Measurements from ENCODE around the gene C1QL3. TPM values are rescaled to one million over a fixed set of nuclear protein-coding genes. Genes with fewer than 3 reads are reported as not detected.

C1QL3 gene
- total and polyA plus RNA-seq, 5 donors = 0.09 to 0.38 (median 0.23) TPM; not detected in 1

DNA sequence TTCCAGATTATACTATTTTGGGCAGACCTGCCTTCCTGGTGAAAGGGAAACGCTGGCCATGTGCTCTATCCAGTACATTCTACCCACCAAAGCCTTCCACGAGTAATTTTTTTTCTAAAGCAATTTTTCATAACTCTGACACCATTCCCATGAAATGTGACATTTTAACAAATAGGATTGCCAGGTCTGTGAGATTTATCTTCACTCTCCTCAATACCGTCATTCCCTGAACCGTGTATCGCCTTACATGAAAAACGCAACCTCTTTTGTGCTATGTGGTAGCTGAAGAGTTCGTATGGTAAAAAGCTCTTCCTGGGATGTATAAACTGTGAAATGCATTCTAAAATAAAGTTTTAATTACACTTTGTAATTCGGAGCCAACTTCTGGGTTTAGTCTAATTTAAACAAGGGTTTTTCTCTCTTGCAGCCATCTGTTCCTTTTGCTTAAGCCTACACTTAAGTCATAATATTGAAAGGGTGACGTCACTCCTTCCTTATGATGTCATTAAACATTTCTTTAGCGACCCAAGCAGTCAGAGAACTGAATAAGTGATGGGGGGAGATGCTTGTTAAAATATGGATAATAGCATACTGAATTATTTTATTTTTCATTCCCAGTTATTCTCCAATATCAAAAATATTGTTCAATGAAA lies 27.7 kb downstream of the C1QL3 start:
- no peaks in the 10 kb centered on the region for H3K27me3 ChIP-seq (ENCODE audit: control insufficient read depth, insufficient read depth)
- 85% methylated on average over 10 of the region's 10 CpGs for WGBS
- DNase-seq = no peak
- no peak overlapping the region for H3K27ac ChIP-seq (ENCODE audit: low read length)
- intact Hi-C loops (cut with DNase I) = no loop called here
- H3K4me1 ChIP-seq (ENCODE audit: control insufficient read depth, insufficient read depth, low read length) = no peaks in the 10 kb centered on the region
- no peak for ATAC-seq
- H3K4me3 ChIP-seq (ENCODE audit: low read length) = no peak overlapping the region
- H3K9me3 ChIP-seq (ENCODE audit: control insufficient read depth, low read length) = no peaks in the 10 kb centered on the region

DNA sequence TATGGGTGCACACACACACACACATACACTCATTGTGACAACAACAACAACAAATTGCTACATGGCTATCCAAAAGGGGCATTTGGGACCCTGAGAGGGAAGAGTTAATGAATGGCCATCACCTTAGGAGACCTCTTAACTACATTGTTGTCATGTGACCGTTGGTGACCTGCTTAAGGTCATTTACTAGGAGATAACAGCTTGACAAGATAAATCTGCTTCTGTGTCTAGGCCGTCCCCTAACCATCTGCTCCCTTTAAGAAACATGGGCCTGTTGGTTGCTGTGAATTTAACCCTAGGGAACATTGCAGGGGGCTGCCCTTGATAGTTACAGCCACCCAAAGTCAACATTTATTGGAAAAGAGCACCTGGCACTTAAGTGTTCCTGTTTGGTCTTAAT lies 29.7 kb downstream of the C1QL3 start:
- ATAC-seq (no peak), DNase-seq (no peak)
- 33% methylated on average over 2 of the region's 2 CpGs for WGBS
- H3K27me3 ChIP-seq (ENCODE audit: control insufficient read depth, insufficient read depth) = no peaks in the 10 kb centered on the region
- no peaks in the 10 kb centered on the region for H3K9me3 ChIP-seq (ENCODE audit: control insufficient read depth, low read length)
- H3K27ac ChIP-seq (ENCODE audit: low read length) = no peak overlapping the region
- intact Hi-C loops (cut with DNase I) = no loop called here
- no peaks in the 10 kb centered on the region for H3K4me1 ChIP-seq (ENCODE audit: control insufficient read depth, insufficient read depth, low read length)
- no peak overlapping the region for H3K4me3 ChIP-seq (ENCODE audit: low read length)

DNA sequence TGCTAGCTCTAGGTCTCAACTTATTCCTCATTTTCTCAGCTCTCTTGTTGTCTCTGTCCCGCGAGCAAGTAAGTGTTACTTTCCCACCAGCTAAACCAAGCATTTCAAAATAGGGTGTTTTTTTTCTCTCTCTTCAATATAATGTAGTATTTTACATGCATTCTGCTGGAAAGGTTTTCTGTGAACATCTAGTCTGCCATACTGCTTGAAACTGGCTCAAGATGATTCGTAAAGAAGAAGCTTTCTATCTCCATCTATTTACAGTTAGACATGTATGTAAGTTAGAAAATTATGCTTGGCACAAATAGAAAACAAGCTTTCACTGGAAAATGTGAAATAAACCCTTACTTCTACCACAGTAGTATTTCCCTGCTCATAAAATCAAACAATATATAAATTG lies 31.2 kb downstream of the C1QL3 start:
- ATAC-seq (no peak), DNase-seq (no peak)
- no peaks in the 10 kb centered on the region for H3K4me1 ChIP-seq (ENCODE audit: control insufficient read depth, insufficient read depth, low read length)
- 94% methylated on average over 3 of the region's 3 CpGs for WGBS
- no peak overlapping the region for H3K4me3 ChIP-seq (ENCODE audit: low read length)
- no peak overlapping the region for H3K27ac ChIP-seq (ENCODE audit: low read length)
- intact Hi-C loops (cut with DNase I) = no loop called here
- no peaks in the 10 kb centered on the region for H3K27me3 ChIP-seq (ENCODE audit: control insufficient read depth, insufficient read depth)
- no peaks in the 10 kb centered on the region for H3K9me3 ChIP-seq (ENCODE audit: control insufficient read depth, low read length)

DNA sequence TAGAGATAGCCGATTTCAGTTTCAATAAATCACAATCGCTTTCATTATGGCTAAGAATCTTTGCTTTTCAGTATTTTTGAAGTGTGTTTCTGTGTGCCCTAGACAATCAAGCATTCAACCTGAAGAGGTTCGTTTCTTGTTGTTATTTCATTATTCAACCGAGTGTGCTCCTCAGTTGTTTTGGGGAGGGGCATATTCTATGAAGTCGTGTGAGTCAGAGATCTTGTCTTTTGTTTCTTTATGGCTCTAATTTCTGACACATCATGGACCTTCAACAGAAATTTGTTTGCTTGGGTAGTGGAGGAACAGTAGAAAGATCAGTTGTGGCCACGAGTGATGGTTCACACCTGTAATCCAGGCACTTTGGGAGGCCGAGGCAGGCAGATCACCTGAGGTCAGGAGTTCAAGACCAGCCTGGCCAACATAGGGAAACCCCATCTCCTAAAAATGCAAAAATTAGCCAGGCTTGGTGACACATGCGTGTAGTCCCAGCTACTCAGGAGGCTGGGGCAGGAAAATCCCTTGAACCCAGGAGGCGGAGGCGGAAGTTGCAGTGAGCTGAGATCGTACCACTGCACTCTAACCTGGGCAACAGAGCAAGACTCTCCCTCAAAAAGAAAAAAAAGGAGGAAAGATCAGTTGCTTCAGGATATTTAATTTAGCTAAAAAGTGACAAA lies 38.3 kb downstream of the C1QL3 start:
- 90% methylated on average over 11 of the region's 11 CpGs for WGBS
- ATAC-seq (no peak), DNase-seq (no peak)
- Histone ChIP-seq H3K9me3 (ENCODE audit: control insufficient read depth, low read length) (no peaks in the 10 kb centered on the region), H3K4me3 (ENCODE audit: low read length) (no peak overlapping the region), H3K27me3 (ENCODE audit: control insufficient read depth, insufficient read depth) (no peaks in the 10 kb centered on the region), H3K27ac (ENCODE audit: low read length) (no peak overlapping the region), H3K4me1 (ENCODE audit: control insufficient read depth, insufficient read depth, low read length) (peaks cover 4% of the 10 kb centered on the region)
- intact Hi-C loops (cut with DNase I) = no loop called here

DNA sequence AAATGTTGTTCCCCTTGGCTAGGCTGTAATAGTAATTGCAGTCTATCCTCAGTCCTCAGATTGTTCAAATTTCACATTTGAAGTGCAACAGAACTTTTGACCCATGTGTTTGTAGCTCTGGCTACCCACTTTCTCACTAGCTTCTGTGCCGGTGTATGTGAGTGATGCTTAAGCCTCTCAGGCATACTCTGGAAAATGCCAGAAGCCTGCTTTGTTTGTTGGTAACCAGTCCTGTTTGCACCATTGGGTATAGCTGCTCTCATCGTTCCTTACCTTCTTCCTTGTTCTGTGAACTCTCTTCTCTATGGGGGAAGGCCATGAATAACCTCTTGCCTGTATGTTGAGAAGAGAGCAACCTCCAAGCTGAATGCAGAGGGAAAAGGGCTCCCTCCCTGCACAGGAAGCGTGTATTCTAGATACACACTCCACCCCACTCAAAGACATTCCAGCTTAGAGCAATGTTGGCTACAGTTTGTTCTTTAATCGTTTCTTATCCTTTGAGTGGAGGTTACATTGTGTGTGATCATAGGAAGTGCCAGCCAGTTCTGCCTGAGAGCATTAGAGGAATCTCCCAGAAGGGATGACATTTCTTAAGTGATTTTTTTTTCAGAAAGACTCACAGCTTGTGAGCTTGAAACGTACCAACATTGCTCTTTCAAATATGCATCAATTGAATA lies 40.5 kb downstream of the C1QL3 start:
- WGBS = 49% methylated on average over 5 of the region's 5 CpGs
- ATAC-seq = peak in 1 of 2 donors; percentile 28
- intact Hi-C loops (cut with DNase I) = no loop called here

DNA sequence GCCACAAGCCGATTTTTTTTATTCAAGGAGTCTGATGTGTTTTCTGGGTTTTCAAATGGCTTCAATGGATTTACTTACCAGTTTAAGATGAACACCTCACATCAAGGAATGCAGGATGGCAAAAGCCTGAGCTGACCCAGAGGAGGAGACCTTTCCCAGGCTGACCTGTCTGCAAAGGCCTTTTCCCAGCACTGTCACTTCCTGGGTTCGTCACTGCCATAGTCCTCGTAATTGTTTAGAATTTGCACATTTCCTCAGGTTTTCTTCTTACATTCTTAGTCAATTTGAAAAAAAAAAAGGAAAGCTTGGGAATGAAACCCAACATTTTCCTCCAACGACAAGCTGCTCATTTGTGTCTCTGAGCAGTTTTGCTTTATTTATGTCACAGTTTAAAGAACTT lies 42.9 kb downstream of the C1QL3 start:
- Histone ChIP-seq H3K9me3 (ENCODE audit: control insufficient read depth, low read length) (no peaks in the 10 kb centered on the region), H3K27ac (ENCODE audit: low read length) (no peak overlapping the region), H3K4me3 (ENCODE audit: low read length) (no peak overlapping the region), H3K27me3 (ENCODE audit: control insufficient read depth, insufficient read depth) (no peaks in the 10 kb centered on the region), H3K4me1 (ENCODE audit: control insufficient read depth, insufficient read depth, low read length) (peaks cover 4% of the 10 kb centered on the region)
- DNase-seq (no peak), ATAC-seq (no peak)
- intact Hi-C loops (cut with DNase I) = no loop called here
- 83% methylated on average over 4 of the region's 4 CpGs for WGBS

More for the DNA sequence above, 40.5 kb downstream of the C1QL3 start:
- Histone ChIP-seq H3K9me3 (ENCODE audit: control insufficient read depth, low read length) (no peaks in the 10 kb centered on the region), H3K4me3 (ENCODE audit: low read length) (no peak overlapping the region), H3K27me3 (ENCODE audit: control insufficient read depth, insufficient read depth) (no peaks in the 10 kb centered on the region), H3K4me1 (ENCODE audit: control insufficient read depth, insufficient read depth, low read length) (peaks cover 4% of the 10 kb centered on the region), H3K27ac (ENCODE audit: low read length) (no peak overlapping the region)
- no peak for DNase-seq

DNA sequence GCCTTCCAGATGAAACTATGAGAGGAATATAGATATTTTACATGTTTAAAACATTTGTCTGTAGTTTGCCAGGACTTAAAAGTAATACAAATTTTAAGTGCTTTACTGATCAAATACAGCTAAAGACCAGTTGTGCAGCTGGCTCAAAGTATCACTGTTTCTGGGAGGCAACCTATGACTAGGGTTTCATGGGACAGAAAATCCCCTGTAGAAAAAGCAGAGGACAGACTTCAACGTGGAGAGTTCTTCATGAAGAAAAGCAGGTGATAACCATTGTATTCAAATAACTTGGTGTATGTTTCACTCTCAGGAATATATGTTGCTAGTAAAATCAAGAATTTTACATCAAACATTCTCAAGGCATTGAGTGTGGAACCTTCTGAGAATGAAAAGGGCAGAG lies 43.9 kb downstream of the C1QL3 start:
- no peaks in the 10 kb centered on the region for H3K27me3 ChIP-seq (ENCODE audit: control insufficient read depth, insufficient read depth)
- no peak overlapping the region for H3K27ac ChIP-seq (ENCODE audit: low read length)
- H3K9me3 ChIP-seq (ENCODE audit: control insufficient read depth, low read length) = no peaks in the 10 kb centered on the region
- 78% methylated on average over 1 of the region's 1 CpG for WGBS
- H3K4me3 ChIP-seq (ENCODE audit: low read length) = no peak overlapping the region
- no peak for DNase-seq
- ATAC-seq = no peak
- intact Hi-C loops (cut with DNase I) = no loop called here
- H3K4me1 ChIP-seq (ENCODE audit: control insufficient read depth, insufficient read depth, low read length) = peaks cover 4% of the 10 kb centered on the region

DNA sequence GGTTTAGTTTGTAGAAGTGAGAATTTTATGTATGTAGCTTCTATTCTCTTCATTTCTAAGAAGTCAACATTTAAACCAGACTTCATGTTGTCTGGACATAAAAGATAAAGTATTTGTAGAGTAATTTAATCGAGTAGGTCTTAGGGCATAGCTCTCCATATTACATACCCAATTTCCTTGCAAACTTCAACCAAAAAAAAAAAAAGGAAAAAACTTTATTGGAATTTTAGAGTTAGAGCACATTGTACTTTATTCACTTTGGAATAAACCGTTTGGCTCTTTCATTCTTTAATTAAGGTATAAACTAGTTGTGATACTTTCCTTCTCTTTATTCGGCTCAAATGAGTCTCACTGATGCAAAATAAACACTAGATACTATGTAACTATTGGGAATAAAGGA lies 48.9 kb downstream of the C1QL3 start:
- Histone ChIP-seq H3K4me3 (ENCODE audit: low read length) (no peak overlapping the region), H3K4me1 (ENCODE audit: control insufficient read depth, insufficient read depth, low read length) (no peaks in the 10 kb centered on the region), H3K9me3 (ENCODE audit: control insufficient read depth, low read length) (no peaks in the 10 kb centered on the region), H3K27ac (ENCODE audit: low read length) (no peak overlapping the region), H3K27me3 (ENCODE audit: control insufficient read depth, insufficient read depth) (no peaks in the 10 kb centered on the region)
- intact Hi-C loops (cut with DNase I) = no loop called here
- WGBS = 88% methylated on average over 3 of the region's 3 CpGs
- DNase-seq (no peak), ATAC-seq (no peak)

DNA sequence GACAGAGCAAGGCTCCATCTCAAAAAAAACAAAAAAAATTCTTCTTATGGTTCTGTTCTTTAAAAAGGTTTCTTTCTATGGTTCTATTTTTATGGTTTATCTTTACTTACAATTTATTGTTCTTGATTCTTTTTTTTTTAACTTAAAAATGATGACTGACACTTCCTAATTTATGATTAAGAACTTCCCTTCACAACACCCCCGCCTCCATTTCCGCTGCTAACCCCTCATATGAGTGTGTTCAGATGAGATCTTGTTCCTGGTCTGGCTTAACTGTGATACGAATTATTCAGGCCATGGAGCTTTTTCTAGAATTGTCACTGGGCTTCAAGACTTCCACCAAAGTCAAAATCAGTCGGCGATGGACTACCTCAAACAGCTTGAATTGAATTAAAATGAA lies 50.9 kb downstream of the C1QL3 start:
- no peaks in the 10 kb centered on the region for H3K27me3 ChIP-seq (ENCODE audit: control insufficient read depth, insufficient read depth)
- no peaks in the 10 kb centered on the region for H3K9me3 ChIP-seq (ENCODE audit: control insufficient read depth, low read length)
- H3K4me1 ChIP-seq (ENCODE audit: control insufficient read depth, insufficient read depth, low read length) = no peaks in the 10 kb centered on the region
- no peak for ATAC-seq
- DNase-seq = no peak
- intact Hi-C loops (cut with DNase I) = no loop called here
- H3K4me3 ChIP-seq (ENCODE audit: low read length) = no peak overlapping the region
- 70% methylated on average over 5 of the region's 5 CpGs for WGBS
- no peak overlapping the region for H3K27ac ChIP-seq (ENCODE audit: low read length)

DNA sequence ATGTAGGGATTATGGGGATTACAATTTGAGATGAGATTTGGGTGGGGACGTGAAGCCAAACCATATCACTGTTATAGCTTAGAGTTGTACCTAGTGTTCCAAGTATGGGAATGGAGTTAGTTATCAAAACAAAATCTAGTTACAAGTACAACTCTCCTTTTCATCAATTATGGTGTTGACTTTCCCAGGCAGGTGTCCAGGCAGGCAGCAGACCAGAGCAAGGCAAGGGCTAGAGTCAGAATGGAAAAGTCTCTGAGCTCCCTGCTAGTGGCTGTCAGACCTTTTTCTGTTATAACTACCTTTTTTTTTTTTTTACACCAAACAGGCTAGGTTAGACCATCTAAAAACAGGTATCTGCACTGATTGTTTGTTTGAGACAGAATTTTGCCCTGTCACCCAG lies 55.7 kb downstream of the C1QL3 start:
- DNase-seq = no peak
- Histone ChIP-seq H3K27me3 (ENCODE audit: control insufficient read depth, insufficient read depth) (no peaks in the 10 kb centered on the region), H3K9me3 (ENCODE audit: control insufficient read depth, low read length) (no peaks in the 10 kb centered on the region), H3K4me3 (ENCODE audit: low read length) (no peak overlapping the region), H3K4me1 (ENCODE audit: control insufficient read depth, insufficient read depth, low read length) (no peaks in the 10 kb centered on the region), H3K27ac (ENCODE audit: low read length) (no peak overlapping the region)
- WGBS = 98% methylated on average over 1 of the region's 1 CpG
- ATAC-seq = no peak
- intact Hi-C loops (cut with DNase I) = no loop called here

Data from right cardiac atrium (tissue), 5 donors.